Measurements from ENCODE around the gene ZNF791.

- TF ChIP-seq POLR2A (IDR thresholded peaks at IDR 0.05; ENCODE audit: low read depth, low read length) (no peak), POLR2AphosphoS5 (IDR thresholded peaks at IDR 0.05; ENCODE audit: low read depth, low read length) (no peak)
These were observed 36.7 kb upstream of the ZNF791 start for GRCh38 chr19:12574036-12574435.
